ENCODE results near the gene FYCO1.

DNA sequence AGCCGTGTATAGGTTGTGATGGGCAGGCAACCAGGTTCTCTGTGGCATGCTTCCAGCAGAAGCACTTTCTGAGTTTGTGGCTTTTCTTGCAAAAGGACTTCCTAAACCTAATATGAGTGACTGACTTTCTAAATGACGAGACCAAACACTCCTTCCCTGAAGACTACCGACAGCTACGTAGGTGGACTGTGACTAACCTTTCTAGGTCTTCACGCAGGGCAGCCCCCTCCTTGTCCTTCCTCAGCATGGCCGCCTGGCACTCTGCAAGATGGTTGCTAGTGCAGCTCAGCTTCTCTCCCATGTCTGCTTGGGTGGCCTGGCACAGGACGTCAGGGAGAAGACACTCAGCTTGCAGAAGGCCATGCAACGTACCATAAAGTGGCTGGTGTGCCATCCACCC, 31.5 kb downstream of the FYCO1 start:
- TF ChIP-seq, protein P1, sequence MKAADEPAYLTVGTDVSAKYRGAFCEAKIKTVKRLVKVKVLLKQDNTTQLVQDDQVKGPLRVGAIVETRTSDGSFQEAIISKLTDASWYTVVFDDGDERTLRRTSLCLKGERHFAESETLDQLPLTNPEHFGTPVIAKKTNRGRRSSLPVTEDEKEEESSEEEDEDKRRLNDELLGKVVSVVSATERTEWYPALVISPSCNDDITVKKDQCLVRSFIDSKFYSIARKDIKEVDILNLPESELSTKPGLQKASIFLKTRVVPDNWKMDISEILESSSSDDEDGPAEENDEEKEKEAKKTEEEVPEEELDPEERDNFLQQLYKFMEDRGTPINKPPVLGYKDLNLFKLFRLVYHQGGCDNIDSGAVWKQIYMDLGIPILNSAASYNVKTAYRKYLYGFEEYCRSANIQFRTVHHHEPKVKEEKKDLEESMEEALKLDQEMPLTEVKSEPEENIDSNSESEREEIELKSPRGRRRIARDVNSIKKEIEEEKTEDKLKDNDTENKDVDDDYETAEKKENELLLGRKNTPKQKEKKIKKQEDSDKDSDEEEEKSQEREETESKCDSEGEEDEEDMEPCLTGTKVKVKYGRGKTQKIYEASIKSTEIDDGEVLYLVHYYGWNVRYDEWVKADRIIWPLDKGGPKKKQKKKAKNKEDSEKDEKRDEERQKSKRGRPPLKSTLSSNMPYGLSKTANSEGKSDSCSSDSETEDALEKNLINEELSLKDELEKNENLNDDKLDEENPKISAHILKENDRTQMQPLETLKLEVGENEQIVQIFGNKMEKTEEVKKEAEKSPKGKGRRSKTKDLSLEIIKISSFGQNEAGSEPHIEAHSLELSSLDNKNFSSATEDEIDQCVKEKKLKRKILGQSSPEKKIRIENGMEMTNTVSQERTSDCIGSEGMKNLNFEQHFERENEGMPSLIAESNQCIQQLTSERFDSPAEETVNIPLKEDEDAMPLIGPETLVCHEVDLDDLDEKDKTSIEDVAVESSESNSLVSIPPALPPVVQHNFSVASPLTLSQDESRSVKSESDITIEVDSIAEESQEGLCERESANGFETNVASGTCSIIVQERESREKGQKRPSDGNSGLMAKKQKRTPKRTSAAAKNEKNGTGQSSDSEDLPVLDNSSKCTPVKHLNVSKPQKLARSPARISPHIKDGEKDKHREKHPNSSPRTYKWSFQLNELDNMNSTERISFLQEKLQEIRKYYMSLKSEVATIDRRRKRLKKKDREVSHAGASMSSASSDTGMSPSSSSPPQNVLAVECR (CRISPR knock-in tag; IDR thresholded peaks at IDR 0.05; ENCODE audit: borderline replicate concordance): no peak
- TF ChIP-seq JUN (CRISPR knock-in tag; IDR thresholded peaks at IDR 0.05) (no peak), PCBP1 (IDR thresholded peaks at IDR 0.05; ENCODE audit: borderline replicate concordance, low read depth, low read length) (no peak), RXRA (CRISPR knock-in tag; IDR thresholded peaks at IDR 0.05) (no peak)
- TF ChIP-seq, protein P2, sequence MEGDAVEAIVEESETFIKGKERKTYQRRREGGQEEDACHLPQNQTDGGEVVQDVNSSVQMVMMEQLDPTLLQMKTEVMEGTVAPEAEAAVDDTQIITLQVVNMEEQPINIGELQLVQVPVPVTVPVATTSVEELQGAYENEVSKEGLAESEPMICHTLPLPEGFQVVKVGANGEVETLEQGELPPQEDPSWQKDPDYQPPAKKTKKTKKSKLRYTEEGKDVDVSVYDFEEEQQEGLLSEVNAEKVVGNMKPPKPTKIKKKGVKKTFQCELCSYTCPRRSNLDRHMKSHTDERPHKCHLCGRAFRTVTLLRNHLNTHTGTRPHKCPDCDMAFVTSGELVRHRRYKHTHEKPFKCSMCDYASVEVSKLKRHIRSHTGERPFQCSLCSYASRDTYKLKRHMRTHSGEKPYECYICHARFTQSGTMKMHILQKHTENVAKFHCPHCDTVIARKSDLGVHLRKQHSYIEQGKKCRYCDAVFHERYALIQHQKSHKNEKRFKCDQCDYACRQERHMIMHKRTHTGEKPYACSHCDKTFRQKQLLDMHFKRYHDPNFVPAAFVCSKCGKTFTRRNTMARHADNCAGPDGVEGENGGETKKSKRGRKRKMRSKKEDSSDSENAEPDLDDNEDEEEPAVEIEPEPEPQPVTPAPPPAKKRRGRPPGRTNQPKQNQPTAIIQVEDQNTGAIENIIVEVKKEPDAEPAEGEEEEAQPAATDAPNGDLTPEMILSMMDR (CRISPR knock-in tag; IDR thresholded peaks at IDR 0.05): no peak

Measured in HepG2 (cell line).